Psoas muscle (tissue), 8 donors: Measurements from ENCODE around the gene ZNF808. TPM values are rescaled to one million over a fixed set of nuclear protein-coding genes. Genes with fewer than 3 reads are reported as not detected.
"Not testable (repeated sequence)": the region's sequence is repeated elsewhere in the genome, so short reads cannot be mapped to it uniquely, and the experiment has no call there.

ENCODE experiments used
- ATAC-seq, 4 donors: fragments of 200-7000 bp; cut with Tn5 transposase; one replicate each; pipeline ENCODE4 v1.9.1; 2020; ENCODE audit warnings: moderate library complexity in 3 of 4, mild to moderate bottlenecking in 2 of 4
- DNase-seq, 2 donors: peaks; one replicate each; pipeline ENCODE4 v3.0.0-alpha.2; 2020
- H3K27ac ChIP-seq: fragments of 200-600 bp; one replicate; pipeline ENCODE4 v1.8.0; 2022
- H3K27me3 ChIP-seq, 3 donors: fragments of 200-600 bp in 1 of 3; one replicate each; pipeline versions ENCODE4 v1.6.1 to v1.8.0; 2013 to 2022; ENCODE audit warnings: low read length in 2 of 3, mild to moderate bottlenecking in 2 of 3, moderate library complexity in 1 of 3; ENCODE audit not compliant: insufficient read depth in 3 of 3
- H3K36me3 ChIP-seq, 2 donors: fragments of 200-600 bp in 1 of 2; one replicate each; pipeline versions ENCODE4 v1.6.1 to v1.8.0; 2013 to 2022; ENCODE audit warnings: low read depth in 1 of 2, mild to moderate bottlenecking in 1 of 2, moderate library complexity in 1 of 2; ENCODE audit not compliant: insufficient read depth in 1 of 2
- H3K4me1 ChIP-seq: fragments of 200-600 bp; one replicate; pipeline ENCODE4 v1.8.0; 2022
- H3K4me3 ChIP-seq: fragments of 200-600 bp; one replicate; pipeline ENCODE4 v1.8.0; 2022; ENCODE audit warnings: mild to moderate bottlenecking
- H3K9me3 ChIP-seq: fragments of 200-600 bp; one replicate; pipeline ENCODE4 v1.8.0; 2022
- WGBS, 3 donors: extraction: QIAGEN DNeasy Blood & Tissue Kit; methylation state at CpG; one replicate each; pipeline versions ENCODE4 v1.1.6 to v1.1.7; 2013; 5-methylcytosine and 5-hydroxymethylcytosine counted together
- intact Hi-C, 2 donors: fragments of 100-400 bp; cut with DNase I; formaldehyde crosslinking; loops; one replicate each; pipeline versions ENCODE4 v1.11.0 to v1.14.2; 2022
- polyA plus RNA-seq, 3 donors: library from polyadenylated mRNA; stranded (reverse); fragments of 200-250 nt; gene quantifications; one replicate each; pipeline ENCODE4 v1.2.3, GENCODE V29; 2013
- total RNA-seq, 4 donors: library from RNA; stranded (reverse); fragmentation: NEBNext Ultra II Directional in 2 of 4; extraction: Animal tissue kit (Norgen Biotek cat#: 25700) in 2 of 4; gene quantifications; one replicate each; pipeline versions ENCODE4 v1.2.1 to v1.2.4, GENCODE V29; 2021 to 2023
- TF ChIP-seq, protein P1 (sequence below): fragments of 200-600 bp; IDR thresholded peaks from one replicate; pipeline ENCODE4 v1.8.0; 2022; ENCODE audit warnings: antibody characterized with exemption
- donor health status: healthy with polysubstance abuse.
- donor health status: DM: no; HTN: no; CAD: no; lungs with moderate emphysema.
- donor health status: Bipolar disorder and iron deficiency.
- donor health status: healthy.
- donor health status: DM: yes; HTN: yes; CAD: no.
- donor health status: DM: no; HTN: no; CAD: no.
- donor health status: DM: no; HTN: no; CAD: no.
- donor health status: DM: yes; HTN: yes; CAD: no.

The ZNF808 gene
- total and polyA plus RNA-seq, 7 donors: 0.83 to 12.6 (median 7.7) TPM

DNA sequence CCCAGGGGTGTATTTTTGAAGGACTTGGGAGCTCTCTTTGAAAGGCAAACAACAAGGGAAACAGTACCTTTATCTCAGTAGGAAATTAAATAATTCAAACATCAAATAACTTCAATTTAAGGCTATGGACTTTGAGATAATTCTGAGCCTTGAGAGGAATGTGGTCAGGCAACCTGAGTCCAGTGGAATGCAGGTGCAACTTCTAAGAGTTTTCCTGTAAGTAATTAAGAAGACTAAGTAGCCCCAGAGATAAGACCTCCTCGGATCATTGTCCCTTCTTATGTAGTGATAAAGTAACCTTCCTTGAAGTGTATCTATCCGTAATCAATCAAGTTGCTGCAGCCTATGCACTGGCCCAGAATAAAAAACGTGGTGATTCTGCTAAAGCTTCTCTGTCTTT, 71.8 kb downstream of the ZNF808 start:
- 90 to 94% (median 92%) methylated on average over 3 of the region's 3 CpGs for WGBS, 3 donors
- Histone ChIP-seq H3K9me3 (no peaks in the 10 kb centered on the region), H3K27ac (no peak overlapping the region), H3K27me3 (no peaks in the 10 kb centered on the region), H3K4me3 (no peak overlapping the region), H3K4me1 (peaks cover 5% of the 10 kb centered on the region), H3K36me3 (peaks cover 5 to 19% of the 10 kb centered on the region in 2 donors)
- DNase-seq (no peak), ATAC-seq (no peak)
- intact Hi-C loops: no loop called here
- TF ChIP-seq, protein P1, sequence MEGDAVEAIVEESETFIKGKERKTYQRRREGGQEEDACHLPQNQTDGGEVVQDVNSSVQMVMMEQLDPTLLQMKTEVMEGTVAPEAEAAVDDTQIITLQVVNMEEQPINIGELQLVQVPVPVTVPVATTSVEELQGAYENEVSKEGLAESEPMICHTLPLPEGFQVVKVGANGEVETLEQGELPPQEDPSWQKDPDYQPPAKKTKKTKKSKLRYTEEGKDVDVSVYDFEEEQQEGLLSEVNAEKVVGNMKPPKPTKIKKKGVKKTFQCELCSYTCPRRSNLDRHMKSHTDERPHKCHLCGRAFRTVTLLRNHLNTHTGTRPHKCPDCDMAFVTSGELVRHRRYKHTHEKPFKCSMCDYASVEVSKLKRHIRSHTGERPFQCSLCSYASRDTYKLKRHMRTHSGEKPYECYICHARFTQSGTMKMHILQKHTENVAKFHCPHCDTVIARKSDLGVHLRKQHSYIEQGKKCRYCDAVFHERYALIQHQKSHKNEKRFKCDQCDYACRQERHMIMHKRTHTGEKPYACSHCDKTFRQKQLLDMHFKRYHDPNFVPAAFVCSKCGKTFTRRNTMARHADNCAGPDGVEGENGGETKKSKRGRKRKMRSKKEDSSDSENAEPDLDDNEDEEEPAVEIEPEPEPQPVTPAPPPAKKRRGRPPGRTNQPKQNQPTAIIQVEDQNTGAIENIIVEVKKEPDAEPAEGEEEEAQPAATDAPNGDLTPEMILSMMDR: no peak

DNA sequence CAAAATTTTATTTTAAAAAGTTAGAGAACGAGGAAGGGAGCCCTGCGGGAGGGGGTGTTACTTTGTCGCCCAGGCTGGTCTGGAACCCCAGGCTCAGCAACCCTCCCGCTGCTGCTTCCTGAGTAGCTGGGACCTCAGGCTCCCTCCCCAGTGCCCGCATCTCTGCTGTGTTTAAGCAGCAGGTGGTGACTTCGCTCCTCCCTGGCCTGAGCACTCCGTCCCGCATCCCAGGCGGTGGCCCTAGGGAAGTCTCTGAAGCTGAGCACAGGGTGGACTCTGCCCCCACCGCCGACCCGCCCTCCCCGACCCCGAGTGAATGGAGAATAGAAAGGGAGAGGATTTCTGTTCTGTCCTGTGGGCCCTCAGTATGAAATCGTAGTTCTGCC, 73.2 kb downstream of the ZNF808 start:
- TF ChIP-seq, protein P1: no peak
- 1 to 2% (median 1%) methylated on average over 14 to 15 of the region's 15 CpGs for WGBS, 3 donors
- peak overlapping the region; percentile 38 for H3K27ac ChIP-seq
- H3K4me1 ChIP-seq: peaks cover 5% of the 10 kb centered on the region
- DNase-seq (peak; percentile 32 to 58), ATAC-seq (peak; percentile 17 to 39 (median 26))
- peaks cover 5 to 14% of the 10 kb centered on the region in 2 donors for H3K36me3 ChIP-seq
- peaks cover 0 to 2% (median 0%) of the 10 kb centered on the region in 3 donors for H3K27me3 ChIP-seq
- intact Hi-C loops: loop anchor here in 1 of 2 donors (5.0 kb wide), 2 partner anchors 37 to 63 kb away; partner anchors contain the start of gene ZNF83
- no peaks in the 10 kb centered on the region for H3K9me3 ChIP-seq
- peak overlapping the region; percentile 76 for H3K4me3 ChIP-seq

DNA sequence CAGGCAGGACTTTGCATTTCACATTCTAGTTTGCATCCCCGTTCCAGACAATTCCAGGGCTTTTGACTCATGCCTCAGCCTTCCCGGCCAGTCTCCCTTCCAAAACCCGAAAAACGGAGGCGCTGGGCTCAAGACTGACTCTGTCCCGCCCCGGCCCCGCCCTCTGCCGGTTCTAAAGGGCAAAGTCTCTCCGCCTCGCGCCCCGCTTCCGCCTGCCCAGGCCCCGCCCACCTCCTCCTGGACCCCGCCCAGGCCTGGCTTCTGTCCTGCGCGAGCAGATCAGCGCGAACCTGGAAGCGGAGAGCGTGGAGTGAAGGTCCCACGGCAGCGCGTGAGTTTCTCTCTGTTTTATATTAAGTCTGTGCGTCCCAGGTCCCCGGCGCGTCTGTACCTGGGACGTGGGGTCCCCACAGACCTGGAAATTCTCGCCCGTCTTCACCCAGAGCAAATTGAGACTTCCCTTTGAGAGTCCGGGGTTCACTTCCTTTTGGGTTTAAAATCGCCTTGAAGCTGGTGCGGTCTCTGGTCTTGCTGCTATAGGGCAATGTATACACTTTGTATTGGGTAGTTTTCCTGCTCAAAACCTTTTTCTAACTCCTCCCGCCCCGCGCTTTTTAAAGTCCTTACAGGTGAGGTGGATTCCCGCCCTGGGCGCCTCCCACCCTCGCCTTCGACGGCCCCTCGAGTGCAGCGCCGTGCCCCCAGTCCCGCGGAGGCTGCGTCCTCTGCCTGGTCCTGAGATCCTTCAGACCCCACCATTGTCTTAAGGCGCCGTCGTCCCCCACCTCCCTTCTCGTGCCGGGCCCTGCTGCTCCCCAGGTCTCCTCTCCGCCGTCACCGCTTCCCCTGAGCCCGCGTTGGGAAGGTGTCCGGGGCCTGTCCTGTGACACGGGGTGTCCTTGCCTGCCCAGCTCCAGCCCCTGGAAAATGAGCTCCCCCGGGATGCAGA, 73.8 kb downstream of the ZNF808 start:
- peak overlapping the region; percentile 38 for H3K27ac ChIP-seq
- intact Hi-C loops: loop anchor here in 1 of 2 donors (5.0 kb wide), 2 partner anchors 36 to 64 kb away; partner anchors contain the start of gene ZNF83
- WGBS, 3 donors: 0 to 1% (median 1%) methylated on average over 62 of the region's 62 CpGs

DNA sequence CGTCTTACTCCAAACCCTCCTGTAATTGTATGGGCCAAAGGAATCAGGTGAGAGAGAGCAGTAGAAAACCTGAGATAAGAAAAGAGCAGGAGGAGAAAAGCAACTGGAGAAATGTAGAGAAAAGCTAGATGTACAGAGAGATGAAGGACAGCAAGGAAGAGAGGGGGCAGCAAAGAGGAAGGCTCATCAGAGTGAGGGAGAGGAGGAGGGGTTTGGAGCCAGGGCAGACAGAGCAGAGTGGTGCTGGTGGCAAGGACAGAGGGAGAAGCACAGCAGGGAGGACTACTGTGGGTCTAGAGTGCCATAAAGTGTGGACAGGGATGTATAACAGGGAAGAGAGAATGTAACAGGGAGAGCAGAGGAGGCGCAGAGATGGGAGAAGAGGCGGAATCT, 74.5 kb downstream of the ZNF808 start:
- H3K4me3 ChIP-seq: peak overlapping the region; percentile 76
- not testable (repeated sequence) for H3K4me1 ChIP-seq, H3K9me3 ChIP-seq, H3K36me3 ChIP-seq, DNase-seq, H3K27me3 ChIP-seq, H3K27ac ChIP-seq
- intact Hi-C loops: loop anchor here in 1 of 2 donors (5.0 kb wide), 2 partner anchors 35 to 65 kb away; partner anchors contain the start of gene ZNF83
- 44 to 54% (median 51%) methylated on average over 3 of the region's 3 CpGs for WGBS, 3 donors
- peak in 1 of 4 donors; percentile 29 for ATAC-seq

More for the DNA sequence above, 73.8 kb downstream of the ZNF808 start:
- Histone ChIP-seq H3K9me3 (no peaks in the 10 kb centered on the region), H3K4me1 (peaks cover 5% of the 10 kb centered on the region), H3K27me3 (peaks cover 0 to 2% (median 0%) of the 10 kb centered on the region in 3 donors), H3K36me3 (peaks cover 2 to 7% of the 10 kb centered on the region in 2 donors), H3K4me3 (peak overlapping the region; percentile 76)
- TF ChIP-seq, protein P1: peak; percentile 44
- DNase-seq (peak; percentile 96), ATAC-seq (peak; percentile 97 to 100 (median 98))

DNA sequence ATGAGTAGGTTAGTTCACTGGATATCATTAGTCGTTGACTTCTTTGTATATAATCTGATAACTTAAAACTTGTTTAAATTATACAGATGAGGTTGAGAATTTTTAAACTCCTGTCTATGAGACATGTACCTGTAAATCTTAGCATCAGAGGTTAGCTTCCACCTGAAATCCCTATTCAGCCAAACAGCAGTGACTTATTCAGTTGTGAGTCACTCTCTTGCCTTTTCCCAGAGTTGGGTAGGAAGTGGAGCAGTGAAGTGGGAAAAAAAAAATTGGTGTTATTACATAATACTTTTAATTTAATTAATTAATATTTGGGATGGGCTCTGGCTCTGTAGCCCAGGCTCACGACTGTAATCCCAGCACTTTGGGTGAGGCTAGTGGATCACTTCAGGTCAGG, 75.5 kb downstream of the ZNF808 start:
- Histone ChIP-seq H3K4me1 (peaks cover 5% of the 10 kb centered on the region), H3K27me3 (peaks cover 0 to 2% (median 0%) of the 10 kb centered on the region in 3 donors), H3K36me3 (no peaks in the 10 kb centered on the region), H3K9me3 (peaks cover 5% of the 10 kb centered on the region), H3K27ac (no peak overlapping the region), H3K4me3 (no peak overlapping the region)
- 69 to 82% (median 78%) methylated on average over 2 of the region's 2 CpGs for WGBS, 3 donors
- DNase-seq (no peak), ATAC-seq (no peak)
- intact Hi-C loops: loop anchor here in 1 of 2 donors (5.0 kb wide), 2 partner anchors 34 to 66 kb away; partner anchors contain the start of gene ZNF83
- TF ChIP-seq, protein P1: no peak
